Peyer's patch (tissue), 4 donors: ENCODE results near the gene NUP214.

Experiments used
- CTCF ChIP-seq, 6 experiments: fragments of 450-650 bp in 4 of 6; fragments of 200-600 bp in 2 of 6; sonication (generic) in 1 of 6; IDR thresholded peaks; one replicate each; pipeline ENCODE4 v1.5.1; 2017 to 2019; ENCODE audit warnings: antibody characterized with exemption in 6 of 6, mild to moderate bottlenecking in 3 of 6, moderate library complexity in 1 of 6
- POLR2A ChIP-seq, 2 donors: fragments of 450-650 bp; IDR thresholded peaks; one replicate each; pipeline ENCODE4 v1.5.1; 2017; ENCODE audit warnings: antibody characterized with exemption in 2 of 2, mild to moderate bottlenecking in 2 of 2, moderate library complexity in 2 of 2

- no peak for TF ChIP-seq CTCF (IDR thresholded peaks at IDR 0.05)
- no peak for TF ChIP-seq POLR2A (IDR thresholded peaks at IDR 0.05)
Observed at GRCh38 chr9:131273146-131273855, 147.9 kb downstream of the NUP214 start.
